Hematopoietic multipotent progenitor cell treated with erythropoietin and hydrocortisone succinate and interleukin-3 and kit ligand, for 8 days (in vitro differentiated cells): ENCODE measurements around the gene ASTN1.

Source experiments
- DNase-seq: peaks from one replicate; pipeline ENCODE4 v3.0.0-alpha.2; 2015

The ASTN1 gene

GRCh38 chr1:176816232-176816631 lies 348.3 kb downstream of the ASTN1 start:
- no peak for DNase-seq

DNA sequence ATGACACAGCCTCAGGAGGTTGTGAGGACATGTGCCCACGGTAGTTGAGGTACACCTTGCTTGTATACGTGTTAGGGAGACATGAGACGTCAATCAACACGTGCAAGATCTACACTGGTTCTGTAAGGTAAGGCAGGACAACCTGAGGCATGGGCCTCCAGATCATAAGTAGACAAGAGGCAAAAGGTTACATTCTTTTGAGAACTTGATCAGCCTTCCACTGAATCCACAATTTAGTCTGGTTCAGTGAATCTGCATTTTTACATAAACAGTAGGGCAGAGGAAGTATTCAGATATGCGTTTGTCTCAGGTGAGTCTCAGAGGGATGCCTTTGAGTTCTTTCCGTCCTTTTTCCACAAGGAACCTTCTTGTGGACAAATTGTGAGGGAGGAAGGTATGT lies 348.9 kb downstream of the ASTN1 start:
- DNase-seq, result no peak

GRCh38 chr1:176811511-176812288 lies 352.8 kb downstream of the ASTN1 start:
- DNase-seq, result no peak

DNA sequence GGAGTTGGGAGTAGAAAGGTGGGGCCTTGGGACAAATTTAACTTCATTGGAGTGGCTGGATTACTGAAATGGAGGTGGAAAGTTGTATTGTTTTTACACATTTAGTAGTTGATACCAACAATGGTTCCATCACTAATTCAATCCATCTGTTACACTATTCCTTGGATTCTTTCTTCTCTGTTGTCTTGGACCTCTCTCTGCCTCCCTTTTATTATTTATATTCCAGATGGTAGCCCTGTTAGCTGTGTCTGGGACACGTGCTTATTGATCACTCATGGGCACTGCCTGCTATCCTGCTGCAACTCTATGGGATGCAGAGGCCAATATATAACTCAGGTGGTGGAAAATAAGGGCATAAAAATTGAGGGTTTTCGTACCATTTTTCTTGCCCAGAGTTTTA lies 355.2 kb downstream of the ASTN1 start:
- DNase-seq, result no peak
